Measurements from ENCODE around the gene RBM23. TPM values are rescaled to one million over a fixed set of nuclear protein-coding genes. Genes with fewer than 3 reads are reported as not detected.
A peak's percentile ranks its signal among the peaks of the same experiment; 100 is the strongest.

RBM23 gene
- total RNA-seq, 2 experiments from 2014 or later: 77.1 to 81.2 TPM

DNA sequence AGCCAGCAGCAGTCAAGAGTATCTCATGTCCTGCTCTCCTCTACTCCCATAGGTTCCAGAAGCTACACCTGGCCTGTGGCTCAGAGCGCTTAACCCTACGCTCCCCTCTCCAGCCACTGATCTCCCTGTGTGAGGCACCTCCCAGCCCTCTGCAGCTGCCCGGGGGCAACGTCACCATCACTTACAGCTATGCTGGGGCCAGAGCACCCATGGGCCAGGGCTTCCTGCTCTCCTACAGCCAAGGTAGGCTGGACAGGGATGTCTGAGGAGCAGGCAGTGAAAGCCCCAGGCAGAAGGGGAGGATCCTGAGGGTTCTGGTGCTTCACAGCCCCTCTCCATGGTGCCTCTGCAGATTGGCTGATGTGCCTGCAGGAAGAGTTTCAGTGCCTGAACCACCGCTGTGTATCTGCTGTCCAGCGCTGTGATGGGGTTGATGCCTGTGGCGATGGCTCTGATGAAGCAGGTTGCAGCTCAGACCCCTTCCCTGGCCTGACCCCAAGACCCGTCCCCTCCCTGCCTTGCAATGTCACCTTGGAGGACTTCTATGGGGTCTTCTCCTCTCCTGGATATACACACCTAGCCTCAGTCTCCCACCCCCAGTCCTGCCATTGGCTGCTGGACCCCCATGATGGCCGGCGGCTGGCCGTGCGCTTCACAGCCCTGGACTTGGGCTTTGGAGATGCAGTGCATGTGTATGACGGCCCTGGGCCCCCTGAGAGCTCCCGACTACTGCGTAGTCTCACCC lies 43.8 kb downstream of the RBM23 start:
- ChIA-PET CTCF (interaction anchor here (6.7 kb wide), 1 partner anchor 11 kb away, joined by 152 read pairs; the partner anchor contains the start of gene REM2), POLR2A (no interaction called here)
- Mint-ChIP-seq H3K36me3 (ENCODE audit: low read depth) (peaks cover 47% of the 10 kb centered on the region), H3K9me3 (ENCODE audit: insufficient read depth) (no peaks in the 10 kb centered on the region), H3K27ac (no peak overlapping the region), H3K4me1 (ENCODE audit: low read depth) (peaks cover 24% of the 10 kb centered on the region), H3K4me3 (no peak overlapping the region), H3K27me3 (ENCODE audit: low read depth) (no peaks in the 10 kb centered on the region)
- ATAC-seq (no peak), DNase-seq (no peak)

DNA sequence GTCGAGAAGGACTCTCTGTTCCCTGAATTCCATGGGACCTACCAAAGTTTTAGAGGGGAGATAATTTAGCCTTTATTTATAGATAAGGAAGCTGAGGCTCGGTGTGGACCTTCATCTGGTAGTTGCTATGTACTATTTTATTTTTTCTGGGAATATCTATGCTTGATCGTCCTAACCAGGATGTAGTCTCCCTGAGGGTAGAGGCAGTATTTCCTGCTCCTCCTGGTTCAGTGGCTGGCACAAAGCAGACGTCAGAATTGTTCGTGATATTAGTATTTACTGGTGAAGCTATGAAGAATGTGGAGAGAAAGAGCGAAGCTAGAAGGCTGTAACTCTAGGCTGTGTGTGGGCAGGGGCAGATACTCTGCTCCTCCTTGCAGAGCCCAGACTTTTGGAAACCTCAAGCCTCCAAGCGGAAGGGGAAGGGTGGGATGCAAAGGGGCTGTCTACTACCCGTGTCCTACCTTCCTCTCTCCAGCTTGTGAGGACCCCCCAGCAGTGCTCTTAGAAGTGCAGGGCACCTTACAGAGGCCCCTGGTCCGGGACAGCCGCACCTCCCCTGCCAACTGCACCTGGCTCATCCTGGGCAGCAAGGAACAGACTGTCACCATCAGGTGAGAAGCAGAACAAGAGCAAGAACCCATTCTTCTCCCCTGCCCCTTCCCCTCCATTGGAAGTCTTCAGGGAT lies 46.0 kb downstream of the RBM23 start:
- Mint-ChIP-seq H3K4me1 (ENCODE audit: low read depth) (peaks cover 24% of the 10 kb centered on the region), H3K27ac (peak overlapping the region; percentile 85), H3K36me3 (ENCODE audit: low read depth) (peaks cover 35% of the 10 kb centered on the region), H3K4me3 (peak overlapping the region; percentile 84), H3K27me3 (ENCODE audit: low read depth) (no peaks in the 10 kb centered on the region), H3K9me3 (ENCODE audit: insufficient read depth) (no peaks in the 10 kb centered on the region)
- no peak for DNase-seq
- ATAC-seq: no peak
- ChIA-PET CTCF (interaction anchor here (0.9 to 6.7 kb wide), 29 partner anchors 10 to 372 kb away, joined by 3 to 152 read pairs (median 7); partner anchors contain the start of genes CDH24, HAUS4, MRPL52 and RBM23), POLR2A (interaction anchor here (0.5 to 2.8 kb wide), 9 partner anchors 10 to 177 kb away, joined by 3 to 17 read pairs (median 7); partner anchors contain the start of genes PRMT5, RBM23 and REM2)

GRCh38 chr14:22872033-22872832 lies 46.7 kb downstream of the RBM23 start:
- ChIA-PET CTCF (interaction anchor here (0.7 to 6.7 kb wide), 33 partner anchors 9 to 372 kb away, joined by 3 to 152 read pairs (median 6); partner anchors contain the start of genes CDH24, HAUS4, MRPL52 and RBM23), POLR2A (interaction anchor here (0.5 to 2.8 kb wide), 11 partner anchors 11 to 178 kb away, joined by 3 to 17 read pairs (median 7); partner anchors contain the start of genes OXA1L, PRMT5, RBM23 and REM2)
- Mint-ChIP-seq H3K27ac (peak overlapping the region; percentile 97), H3K27me3 (ENCODE audit: low read depth) (no peaks in the 10 kb centered on the region), H3K36me3 (ENCODE audit: low read depth) (peaks cover 29% of the 10 kb centered on the region), H3K4me3 (peak overlapping the region; percentile 84), H3K9me3 (ENCODE audit: insufficient read depth) (no peaks in the 10 kb centered on the region), H3K4me1 (ENCODE audit: low read depth) (peaks cover 24% of the 10 kb centered on the region)
- peak; percentile 78 for DNase-seq
- ATAC-seq: peak; percentile 52

DNA sequence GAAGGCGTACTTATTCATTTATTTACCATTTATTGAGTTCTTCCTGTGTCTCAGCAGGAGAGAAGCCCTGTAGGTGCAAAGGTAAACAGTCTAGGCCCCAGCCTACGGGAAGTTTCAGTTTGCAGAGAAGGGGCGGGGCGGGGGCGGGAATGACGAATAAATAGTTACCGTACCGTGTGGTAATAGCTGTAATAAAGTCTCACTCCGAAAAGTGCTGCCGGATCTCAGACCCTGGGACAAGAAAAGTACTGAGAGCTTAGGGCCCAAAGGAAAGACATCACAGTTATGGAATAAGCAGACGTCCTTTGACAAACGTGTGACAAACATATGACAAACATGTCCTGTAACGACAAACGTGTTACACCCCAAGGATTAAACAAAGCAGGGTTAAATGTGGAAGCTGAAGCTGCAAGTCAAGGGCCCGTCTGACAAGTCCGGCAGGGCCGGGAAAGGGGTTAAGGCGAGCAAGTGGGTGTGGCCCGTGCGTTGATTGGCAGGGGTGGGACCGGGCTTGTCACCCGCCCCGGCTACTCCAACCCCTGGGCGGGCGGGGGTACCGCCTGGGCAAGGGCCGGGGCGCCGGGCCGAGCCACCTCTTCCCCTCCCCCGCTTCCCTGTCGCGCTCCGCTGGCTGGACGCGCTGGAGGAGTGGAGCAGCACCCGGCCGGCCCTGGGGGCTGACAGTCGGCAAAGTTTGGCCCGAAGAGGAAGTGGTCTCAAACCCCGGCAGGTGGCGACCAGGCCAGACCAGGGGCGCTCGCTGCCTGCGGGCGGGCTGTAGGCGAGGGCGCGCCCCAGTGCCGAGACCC lies 47.5 kb downstream of the RBM23 start, which contains the start of gene LRP10:
LRP10 (plus strand) TSS at position 517 of the 809 bp plus-strand sequence. CDS start 564 bp downstream, outside the sequence.
- Mint-ChIP-seq H3K4me1 (ENCODE audit: low read depth) (peaks cover 24% of the 10 kb centered on the region), H3K27ac (peak within 1 kb of the TSS; percentile 97)
- CTCF ChIA-PET: interaction anchor here (0.7 to 6.7 kb wide), 30 partner anchors 8 to 958 kb away, joined by 3 to 152 read pairs (median 6); partner anchors contain the start of genes ACIN1, C14orf119, MRPL52 and RBM23

GRCh38 chr14:22870811-22871223 lies 48.1 kb downstream of the RBM23 start:
- peaks cover 24% of the 10 kb centered on the region for H3K4me1 Mint-ChIP-seq (ENCODE audit: low read depth)
- H3K36me3 Mint-ChIP-seq (ENCODE audit: low read depth): peaks cover 19% of the 10 kb centered on the region
- no peaks in the 10 kb centered on the region for H3K9me3 Mint-ChIP-seq (ENCODE audit: insufficient read depth)
- H3K27me3 Mint-ChIP-seq (ENCODE audit: low read depth): peaks cover 6% of the 10 kb centered on the region
- peak; percentile 42 for ATAC-seq
- peak overlapping the region; percentile 97 for H3K27ac Mint-ChIP-seq
- ChIA-PET POLR2A (interaction anchor here (0.7 to 2.8 kb wide), 15 partner anchors 11 to 339 kb away, joined by 3 to 17 read pairs (median 3); partner anchors contain the start of genes MRPL52, OXA1L, PRMT5 and RBM23), CTCF (interaction anchor here (0.7 to 6.7 kb wide), 16 partner anchors 14 to 957 kb away, joined by 3 to 152 read pairs (median 6); partner anchors contain the start of genes ACIN1, C14orf119, MRPL52 and REM2)
- H3K4me3 Mint-ChIP-seq: peak overlapping the region; percentile 83
- no peak for DNase-seq

More for the DNA sequence above, 47.5 kb downstream of the RBM23 start, which contains the start of gene LRP10:
- no peaks in the 10 kb centered on the region for H3K9me3 Mint-ChIP-seq (ENCODE audit: insufficient read depth)
- peaks cover 25% of the 10 kb centered on the region for H3K36me3 Mint-ChIP-seq (ENCODE audit: low read depth)
- POLR2A ChIA-PET: interaction anchor here (0.7 to 2.8 kb wide), 17 partner anchors 12 to 340 kb away, joined by 3 to 17 read pairs (median 3); partner anchors contain the start of genes MRPL52, OXA1L, PRMT5 and RBM23
- peak within 1 kb of the TSS; percentile 84 for H3K4me3 Mint-ChIP-seq
- H3K27me3 Mint-ChIP-seq (ENCODE audit: low read depth): peaks cover 5% of the 10 kb centered on the region
- peak; percentile 87 for DNase-seq
- ATAC-seq: peak; percentile 89

DNA sequence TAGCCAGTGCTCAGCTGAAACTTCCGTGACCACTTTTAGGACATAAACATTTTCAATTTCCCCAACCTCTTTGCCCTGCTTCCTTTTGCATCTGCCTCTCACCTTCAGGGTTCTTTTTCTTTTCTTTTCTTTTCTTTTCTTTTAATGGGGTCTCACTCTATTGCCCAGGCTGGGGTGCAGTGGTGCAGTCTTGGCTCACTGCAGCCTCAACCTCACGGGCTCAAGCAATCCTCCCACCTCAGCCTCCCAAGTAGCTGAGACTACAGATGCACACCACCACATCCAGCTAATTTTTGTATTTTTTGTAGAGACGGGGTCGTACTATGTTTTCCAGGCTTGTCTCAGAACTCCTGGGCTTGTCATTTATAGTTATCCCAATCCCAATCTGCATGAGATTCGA lies 52.1 kb downstream of the RBM23 start:
- H3K27me3 Mint-ChIP-seq (ENCODE audit: low read depth): peaks cover 20% of the 10 kb centered on the region
- ChIA-PET CTCF (interaction anchor here (6.7 to 25.2 kb wide), 2 partner anchors 14 to 37 kb away, joined by 43 to 590 read pairs; partner anchors contain the start of genes MMP14 and MRPL52), POLR2A (no interaction called here)
- H3K9me3 Mint-ChIP-seq (ENCODE audit: insufficient read depth): no peaks in the 10 kb centered on the region
- H3K4me3 Mint-ChIP-seq: no peak overlapping the region
- DNase-seq (no peak), ATAC-seq (no peak)
- H3K27ac Mint-ChIP-seq: no peak overlapping the region
- H3K4me1 Mint-ChIP-seq (ENCODE audit: low read depth): peaks cover 9% of the 10 kb centered on the region
- H3K36me3 Mint-ChIP-seq (ENCODE audit: low read depth): no peaks in the 10 kb centered on the region

GRCh38 chr14:22865424-22866405 lies 53.2 kb downstream of the RBM23 start:
- Mint-ChIP-seq H3K4me3 (no peak overlapping the region), H3K27ac (no peak overlapping the region), H3K9me3 (ENCODE audit: insufficient read depth) (no peaks in the 10 kb centered on the region), H3K27me3 (ENCODE audit: low read depth) (peaks cover 31% of the 10 kb centered on the region), H3K36me3 (ENCODE audit: low read depth) (no peaks in the 10 kb centered on the region), H3K4me1 (ENCODE audit: low read depth) (peaks cover 6% of the 10 kb centered on the region)
- no peak for DNase-seq
- ChIA-PET CTCF (interaction anchor here (1.6 to 25.2 kb wide), 3 partner anchors 12 to 36 kb away, joined by 4 to 590 read pairs (median 43); partner anchors contain the start of genes MMP14 and MRPL52), POLR2A (no interaction called here)
- ATAC-seq: no peak

GRCh38 chr14:22864979-22865378 lies 54.0 kb downstream of the RBM23 start:
- H3K9me3 Mint-ChIP-seq (ENCODE audit: insufficient read depth): no peaks in the 10 kb centered on the region

DNA sequence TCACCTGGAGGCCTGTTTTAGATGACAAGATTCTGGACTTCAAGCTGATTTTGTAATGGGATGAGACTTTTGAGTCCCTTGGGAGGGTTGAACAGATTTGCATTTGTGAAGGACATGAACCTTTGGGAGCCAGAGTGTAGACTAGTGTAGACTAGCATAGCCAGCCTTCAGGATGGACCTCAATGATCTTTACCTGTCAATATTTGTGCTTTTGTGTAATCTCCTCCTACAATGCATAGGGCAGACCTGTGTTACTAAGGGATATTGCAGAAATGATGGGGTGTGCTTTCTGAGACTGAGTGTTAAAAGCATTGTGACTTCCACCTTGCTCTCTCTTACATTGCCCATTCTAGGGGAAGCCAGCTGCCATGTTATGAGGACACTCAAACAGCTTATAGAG lies 57.3 kb downstream of the RBM23 start:
- no peak for DNase-seq
- Mint-ChIP-seq H3K36me3 (ENCODE audit: low read depth) (peaks cover 2% of the 10 kb centered on the region), H3K4me1 (ENCODE audit: low read depth) (peaks cover 9% of the 10 kb centered on the region), H3K9me3 (ENCODE audit: insufficient read depth) (peaks cover 4% of the 10 kb centered on the region), H3K4me3 (no peak overlapping the region), H3K27ac (no peak overlapping the region), H3K27me3 (ENCODE audit: low read depth) (peaks cover 38% of the 10 kb centered on the region)
- ATAC-seq: no peak
- ChIA-PET CTCF (interaction anchor here (0.6 to 25.2 kb wide), 5 partner anchors 8 to 1009 kb away, joined by 3 to 590 read pairs (median 18); partner anchors contain the start of genes MMP14 and MRPL52), POLR2A (no interaction called here)

More at GRCh38 chr14:22864979-22865378, 54.0 kb downstream of the RBM23 start:
- POLR2A ChIA-PET: no interaction called here
- Mint-ChIP-seq H3K27ac (no peak overlapping the region), H3K4me1 (ENCODE audit: low read depth) (no peaks in the 10 kb centered on the region), H3K27me3 (ENCODE audit: low read depth) (peaks cover 32% of the 10 kb centered on the region), H3K36me3 (ENCODE audit: low read depth) (no peaks in the 10 kb centered on the region), H3K4me3 (no peak overlapping the region)
- DNase-seq (no peak), ATAC-seq (no peak)
- CTCF ChIA-PET: interaction anchor here (1.6 to 25.2 kb wide), 4 partner anchors 8 to 35 kb away, joined by 4 to 590 read pairs (median 30); partner anchors contain the start of genes MMP14 and MRPL52

All from activated CD8-positive, alpha-beta T cell treated with anti-CD3 and anti-CD28 coated beads, Interleukin-2, amount 10 ng/mL, durations not matched to agents 7 days and 5 days (primary cell).